Heart left ventricle (tissue), 16 donors: ENCODE results near the gene CAMTA1. TPM values are rescaled to one million over a fixed set of nuclear protein-coding genes. Genes with fewer than 3 reads are reported as not detected.

Experiments used
- ATAC-seq, 4 donors: fragments of 200-7000 bp; cut with Tn5 transposase; one replicate each; pipeline ENCODE4 v1.9.1; 2020 to 2022; ENCODE audit warnings: moderate library complexity in 4 of 4, mild to moderate bottlenecking in 3 of 4, moderate number of reproducible peaks in 1 of 4
- DNase-seq, 5 donors: peaks; one replicate each; pipeline ENCODE4 v3.0.0-alpha.2; 2020
- H3K27ac ChIP-seq, 12 donors: fragments of 200-600 bp; sonication (generic) in 4 of 12; one replicate each; pipeline versions ENCODE4 v1.5.0 to v1.8.0; 2016 to 2022; ENCODE audit warnings: mild to moderate bottlenecking in 2 of 12
- H3K27me3 ChIP-seq, 9 donors: fragments of 200-600 bp; sonication (generic) in 2 of 9; one replicate each; pipeline versions ENCODE4 v1.5.1 to v1.8.0; 2016 to 2022; ENCODE audit warnings: mild to moderate bottlenecking in 3 of 9
- H3K36me3 ChIP-seq, 9 donors: fragments of 200-600 bp; sonication (generic) in 2 of 9; one replicate each; pipeline versions ENCODE4 v1.5.0 to v1.8.0; 2018 to 2022; ENCODE audit warnings: mild to moderate bottlenecking in 2 of 9
- H3K4me1 ChIP-seq, 12 donors: fragments of 200-600 bp; sonication (generic) in 4 of 12; one replicate each; pipeline versions ENCODE4 v1.5.0 to v1.8.0; 2016 to 2022; ENCODE audit warnings: mild to moderate bottlenecking in 3 of 12
- H3K4me3 ChIP-seq, 12 donors: fragments of 200-600 bp; sonication (generic) in 4 of 12; one replicate each; pipeline versions ENCODE4 v1.5.0 to v1.8.0; 2017 to 2022; ENCODE audit warnings: mild to moderate bottlenecking in 9 of 12, moderate library complexity in 4 of 12
- H3K9me3 ChIP-seq, 12 donors: fragments of 200-600 bp; sonication (generic) in 4 of 12; one replicate each; pipeline versions ENCODE4 v1.5.0 to v1.8.0; 2016 to 2022; ENCODE audit warnings: mild to moderate bottlenecking in 1 of 12
- POLR2A ChIP-seq, 2 donors: fragments of 450-650 bp; IDR thresholded peaks; one replicate each; pipeline ENCODE4 v1.6.1; 2017; ENCODE audit warnings: antibody characterized with exemption in 2 of 2, mild to moderate bottlenecking in 2 of 2, moderate library complexity in 2 of 2
- WGBS, 4 donors: extraction: QIAGEN DNeasy Blood & Tissue Kit in 2 of 4; methylation state at CpG; one replicate each; pipeline versions ENCODE4 v1.1.5 to v1.1.7; 2013 to 2018; 5-methylcytosine and 5-hydroxymethylcytosine counted together
- intact Hi-C, 10 donors: fragments of 100-400 bp; cut with DNase I; formaldehyde crosslinking; loops; one replicate each; pipeline versions ENCODE4 v1.11.1 to v1.14.2; 2022
- polyA plus RNA-seq, 2 donors: library from polyadenylated mRNA; stranded (reverse); fragments of 200-250 nt; gene quantifications; one replicate each; pipeline ENCODE4 v1.2.3, GENCODE V29; 2013
- total RNA-seq, 9 donors: library from RNA; depleted of rRNA in 2 of 9; stranded (reverse); fragments of >200 nt in 2 of 9; fragmentation: NEBNext Ultra II Directional in 3 of 9; extraction: Animal tissue kit (Norgen Biotek cat#: 25700) in 3 of 9; gene quantifications; one replicate each; pipeline versions ENCODE4 v1.1.0 to v1.2.4, GENCODE V29; 2016 to 2023
- TF ChIP-seq, protein P1 (sequence below), 12 donors: fragments of 200-600 bp; sonication (generic) in 4 of 12; IDR thresholded peaks; one replicate each; pipeline versions ENCODE4 v1.5.0 to v1.8.0; 2018 to 2022; ENCODE audit warnings: antibody characterized with exemption in 12 of 12, mild to moderate bottlenecking in 5 of 12
- donor health status: ischemic (EF 13 %, LVEDD 7.1; RV severe dilation, severe dysfunction).
- donor health status: healthy with polysubstance abuse.
- donor health status: DM: no; HTN: yes; CAD: no.
- donor health status: DM: no; HTN: no; CAD: no.
- donor health status: ischemic (EF 25% LVEDD 6.9; RV normal size, moderate dysfunction).
- donor health status: ischemic (EF 25% LVEDD 5.7; RV mildly dilated, moderate dysfunction).
- donor health status: healthy.
- donor health status: DM: yes; HTN: yes; CAD: no.
- donor health status: ischemic (EF 35%, LVEDD 5.7; RV mildly dilated, moderate dysfunction).
- donor health status: nonischemic (EF 11% LVEDD 7.7; RV severe dilation, severe dysfunction).
- donor health status: DM: yes; HTN: yes; CAD: no.
- donor health status: PGD.
- donor health status: ischemic (EF 29% LVEDD 5.4; RV normal size, mild dysfunction).
- donor health status: nonischemic (EF 23%, LVEDD 6.1; RV moderate dilation, normal function).

Gene CAMTA1
- total and polyA plus RNA-seq, 11 donors, result 114 to 303 (median 137) TPM

- H3K4me3 ChIP-seq, result no peak overlapping the region
- no peak for TF ChIP-seq POLR2A (IDR thresholded peaks at IDR 0.05)
- TF ChIP-seq, protein P1, sequence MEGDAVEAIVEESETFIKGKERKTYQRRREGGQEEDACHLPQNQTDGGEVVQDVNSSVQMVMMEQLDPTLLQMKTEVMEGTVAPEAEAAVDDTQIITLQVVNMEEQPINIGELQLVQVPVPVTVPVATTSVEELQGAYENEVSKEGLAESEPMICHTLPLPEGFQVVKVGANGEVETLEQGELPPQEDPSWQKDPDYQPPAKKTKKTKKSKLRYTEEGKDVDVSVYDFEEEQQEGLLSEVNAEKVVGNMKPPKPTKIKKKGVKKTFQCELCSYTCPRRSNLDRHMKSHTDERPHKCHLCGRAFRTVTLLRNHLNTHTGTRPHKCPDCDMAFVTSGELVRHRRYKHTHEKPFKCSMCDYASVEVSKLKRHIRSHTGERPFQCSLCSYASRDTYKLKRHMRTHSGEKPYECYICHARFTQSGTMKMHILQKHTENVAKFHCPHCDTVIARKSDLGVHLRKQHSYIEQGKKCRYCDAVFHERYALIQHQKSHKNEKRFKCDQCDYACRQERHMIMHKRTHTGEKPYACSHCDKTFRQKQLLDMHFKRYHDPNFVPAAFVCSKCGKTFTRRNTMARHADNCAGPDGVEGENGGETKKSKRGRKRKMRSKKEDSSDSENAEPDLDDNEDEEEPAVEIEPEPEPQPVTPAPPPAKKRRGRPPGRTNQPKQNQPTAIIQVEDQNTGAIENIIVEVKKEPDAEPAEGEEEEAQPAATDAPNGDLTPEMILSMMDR (IDR thresholded peaks at IDR 0.05), result no peak
- H3K4me1 ChIP-seq, result no peaks in the 10 kb centered on the region
- no peaks in the 10 kb centered on the region for H3K36me3 ChIP-seq
- DNase-seq (no peak), ATAC-seq (no peak)
- H3K27ac ChIP-seq, result no peak overlapping the region
- intact Hi-C loops, result no loop called here
- H3K9me3 ChIP-seq, result peaks cover 0 to 23% (median 10%) of the 10 kb centered on the region in 12 donors
- peaks cover 0 to 4% (median 0%) of the 10 kb centered on the region in 9 donors for H3K27me3 ChIP-seq
Observed at GRCh38 chr1:7268983-7269382, 483.7 kb downstream of the CAMTA1 start.

GRCh38 chr1:7269525-7269924, 484.3 kb downstream of the CAMTA1 start:
- Histone ChIP-seq H3K4me3 (no peak overlapping the region), H3K27me3 (peaks cover 0 to under 1% (median 0%) of the 10 kb centered on the region in 9 donors), H3K4me1 (no peaks in the 10 kb centered on the region), H3K36me3 (no peaks in the 10 kb centered on the region), H3K27ac (no peak overlapping the region), H3K9me3 (peaks cover 0 to 23% (median 10%) of the 10 kb centered on the region in 12 donors)
- DNase-seq, result no peak
- WGBS, 4 donors, result 87 to 95% (median 91%) methylated on average over 1 of the region's 1 CpG
- ATAC-seq, result no peak
- TF ChIP-seq, protein P1 (IDR thresholded peaks at IDR 0.05), result no peak
- no peak for TF ChIP-seq POLR2A (IDR thresholded peaks at IDR 0.05)
- intact Hi-C loops, result no loop called here

DNA sequence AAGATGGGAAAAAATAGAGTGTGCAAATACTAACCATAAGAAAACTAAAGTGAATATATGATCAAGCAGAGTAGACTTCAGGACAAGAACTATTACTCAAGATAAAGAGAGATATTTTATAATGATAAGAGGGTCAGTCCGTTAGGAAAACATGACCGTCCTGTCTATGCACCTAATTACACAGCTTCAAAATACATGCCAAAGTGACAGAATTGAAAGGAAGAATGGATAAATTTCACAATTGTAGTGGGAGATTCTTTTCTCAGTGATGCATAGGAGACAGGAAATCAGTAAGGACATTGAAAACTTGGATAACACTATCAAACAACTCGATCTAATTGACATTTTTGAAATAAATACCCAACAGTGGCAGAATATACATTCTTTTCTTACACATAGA, 489.0 kb downstream of the CAMTA1 start:
- peaks cover 0 to 37% (median 15%) of the 10 kb centered on the region in 12 donors for H3K9me3 ChIP-seq
- intact Hi-C loops, result no loop called here
- WGBS, 4 donors, result 69 to 72% (median 70%) methylated on average over 3 of the region's 3 CpGs
- TF ChIP-seq, protein P1 (IDR thresholded peaks at IDR 0.05), result no peak
- no peak for TF ChIP-seq POLR2A (IDR thresholded peaks at IDR 0.05)
- H3K36me3 ChIP-seq, result no peaks in the 10 kb centered on the region
- DNase-seq, result no peak
- no peak overlapping the region for H3K4me3 ChIP-seq
- no peaks in the 10 kb centered on the region for H3K4me1 ChIP-seq
- no peaks in the 10 kb centered on the region for H3K27me3 ChIP-seq
- ATAC-seq, result no peak
- H3K27ac ChIP-seq, result no peak overlapping the region

DNA sequence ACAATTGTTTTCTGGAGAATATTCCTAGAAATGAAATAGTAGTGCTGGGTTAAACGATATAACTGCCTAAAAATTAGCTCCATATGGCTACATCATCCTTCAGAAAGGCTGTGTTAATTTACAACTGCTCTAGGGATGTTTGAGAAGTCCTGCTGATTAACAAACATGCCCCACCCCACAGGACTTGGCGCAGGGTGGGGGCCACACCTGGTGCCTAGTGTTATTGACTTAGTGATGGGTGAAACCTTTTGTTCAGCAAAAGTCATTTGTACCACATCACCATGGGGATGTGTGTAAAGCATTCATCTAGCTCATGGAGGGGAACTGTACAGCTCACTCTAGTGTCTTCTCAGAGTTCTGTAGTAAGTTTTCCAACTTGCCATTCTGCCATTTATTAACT, 492.8 kb downstream of the CAMTA1 start:
- TF ChIP-seq, protein P1 (IDR thresholded peaks at IDR 0.05), result no peak
- TF ChIP-seq POLR2A (IDR thresholded peaks at IDR 0.05), result no peak
- peaks cover 0 to 29% (median 9%) of the 10 kb centered on the region in 12 donors for H3K9me3 ChIP-seq
- H3K27me3 ChIP-seq, result no peaks in the 10 kb centered on the region
- no peaks in the 10 kb centered on the region for H3K36me3 ChIP-seq
- no peaks in the 10 kb centered on the region for H3K4me1 ChIP-seq
- no peak overlapping the region for H3K27ac ChIP-seq
- DNase-seq (no peak), ATAC-seq (no peak)
- H3K4me3 ChIP-seq, result no peak overlapping the region
- WGBS, 4 donors, result 84 to 95% (median 89%) methylated on average over 2 of the region's 2 CpGs
- intact Hi-C loops, result no loop called here
